ENCODE data around the gene GNAS-AS1. TPM values are rescaled to one million over a fixed set of nuclear protein-coding genes. Genes with fewer than 3 reads are reported as not detected.

The GNAS-AS1 gene
- total and polyA plus RNA-seq, 2 experiments from 2014 or later: 12.3 to 15.0 TPM

- no peak for TF ChIP-seq REST (IDR thresholded peaks at IDR 0.05; ENCODE audit: unreplicated experiment)
Observed at GRCh38 chr20:58888103-58888502, 37.4 kb upstream of the GNAS-AS1 start (continued).

GRCh38 chr20:58886546-58886945, 35.8 kb upstream of the GNAS-AS1 start:
- H3K27ac ChIP-seq (ENCODE audit: low read depth): no peak overlapping the region
- no peaks in the 10 kb centered on the region for H4K20me1 ChIP-seq (replicated peaks; ENCODE audit: insufficient read depth)
- peaks cover 47% of the 10 kb centered on the region for H3K4me1 Mint-ChIP-seq
- peaks cover 31% of the 10 kb centered on the region for H3K4me1 ChIP-seq (ENCODE audit: insufficient read depth)
- no peak overlapping the region for H3K4me3 Mint-ChIP-seq
- ATAC-seq: no peak
- no peak overlapping the region for H2AFZ ChIP-seq
- peaks cover 12% of the 10 kb centered on the region for H3K27me3 Mint-ChIP-seq (ENCODE audit: insufficient read depth, low read depth, poor library complexity)
- no peak for DNase-seq (ENCODE audit: low spot score)
- H3K9me3 Mint-ChIP-seq: no peaks in the 10 kb centered on the region; the same call in 1 of the 3 replicates
- peaks cover 8% of the 10 kb centered on the region for H3K27me3 ChIP-seq (ENCODE audit: insufficient read depth)
- no peak overlapping the region for H3K27ac Mint-ChIP-seq
- no peak overlapping the region for H3K4me3 ChIP-seq
- H3K4me2 ChIP-seq: no peak overlapping the region
- H3K36me3 Mint-ChIP-seq (ENCODE audit: low read depth): peaks cover 48% of the 10 kb centered on the region
- H3K79me2 ChIP-seq (replicated peaks; ENCODE audit: insufficient read depth): peaks cover 18% of the 10 kb centered on the region
- H3K36me3 ChIP-seq (ENCODE audit: insufficient read depth): no peaks in the 10 kb centered on the region
- H3K9me2 ChIP-seq (ENCODE audit: insufficient read depth): 0 out of 2 replicates have a peak, but pooled peaks cover 5% of the 10 kb centered on the region
- H3F3A ChIP-seq (replicated peaks; ENCODE audit: low read depth): peaks cover 6% of the 10 kb centered on the region; the same call in 1 of the 2 replicates
- TF ChIP-seq ZNF462 (CRISPR knock-in tag; IDR thresholded peaks at IDR 0.05): no peak
- TF ChIP-seq ZNF114 (CRISPR knock-in tag; IDR thresholded peaks at IDR 0.05): no peak
- TF ChIP-seq STAT1 (IDR thresholded peaks at IDR 0.05; ENCODE audit: unreplicated experiment): no peak
- TF ChIP-seq ZNF331 (CRISPR knock-in tag; IDR thresholded peaks at IDR 0.05; ENCODE audit: low read depth): no peak
- no peak for TF ChIP-seq CREB1 (CRISPR knock-in tag; IDR thresholded peaks at IDR 0.05; ENCODE audit: low read depth)
- TF ChIP-seq, protein P1, sequence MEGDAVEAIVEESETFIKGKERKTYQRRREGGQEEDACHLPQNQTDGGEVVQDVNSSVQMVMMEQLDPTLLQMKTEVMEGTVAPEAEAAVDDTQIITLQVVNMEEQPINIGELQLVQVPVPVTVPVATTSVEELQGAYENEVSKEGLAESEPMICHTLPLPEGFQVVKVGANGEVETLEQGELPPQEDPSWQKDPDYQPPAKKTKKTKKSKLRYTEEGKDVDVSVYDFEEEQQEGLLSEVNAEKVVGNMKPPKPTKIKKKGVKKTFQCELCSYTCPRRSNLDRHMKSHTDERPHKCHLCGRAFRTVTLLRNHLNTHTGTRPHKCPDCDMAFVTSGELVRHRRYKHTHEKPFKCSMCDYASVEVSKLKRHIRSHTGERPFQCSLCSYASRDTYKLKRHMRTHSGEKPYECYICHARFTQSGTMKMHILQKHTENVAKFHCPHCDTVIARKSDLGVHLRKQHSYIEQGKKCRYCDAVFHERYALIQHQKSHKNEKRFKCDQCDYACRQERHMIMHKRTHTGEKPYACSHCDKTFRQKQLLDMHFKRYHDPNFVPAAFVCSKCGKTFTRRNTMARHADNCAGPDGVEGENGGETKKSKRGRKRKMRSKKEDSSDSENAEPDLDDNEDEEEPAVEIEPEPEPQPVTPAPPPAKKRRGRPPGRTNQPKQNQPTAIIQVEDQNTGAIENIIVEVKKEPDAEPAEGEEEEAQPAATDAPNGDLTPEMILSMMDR (conservative IDR thresholded peaks at IDR 0.05; ENCODE audit: low read depth in 2 of 2): no peak
- no peak for TF ChIP-seq REST (IDR thresholded peaks at IDR 0.05; ENCODE audit: unreplicated experiment)
- TF ChIP-seq ETS1 (IDR thresholded peaks at IDR 0.05): no peak
